Right ventricle myocardium inferior (tissue), 1 donor: ENCODE measurements around the gene PDSS2. TPM values are rescaled to one million over a fixed set of nuclear protein-coding genes. Genes with fewer than 3 reads are reported as not detected.

ENCODE experiments used
- ATAC-seq: fragments of 200-7000 bp; cut with Tn5 transposase; one replicate; pipeline ENCODE4 v1.9.1; 2020; ENCODE audit warnings: mild to moderate bottlenecking, moderate library complexity
- DNase-seq: peaks from one replicate; pipeline ENCODE4 v3.0.0; 2021; ENCODE audit errors: missing footprints
- intact Hi-C: fragments of 100-400 bp; cut with DNase I; formaldehyde crosslinking; loops from one replicate; pipeline ENCODE4 v1.11.0; 2022
- total RNA-seq: library from RNA; stranded (reverse); fragmentation: NEBNext Ultra II Directional; extraction: Animal tissue kit (Norgen Biotek cat#: 25700); gene quantifications from one replicate; pipeline ENCODE4 v1.2.1, GENCODE V29; 2021
- donor health status: DM: no; HTN: yes; CAD: no; lungs with severe emphysema.

PDSS2 gene
- total RNA-seq, 1 donor from 2014 or later = 15.6 TPM

- DNase-seq = no peak
- ATAC-seq = no peak
- intact Hi-C loops = no loop called here
These were observed 199.4 kb downstream of the PDSS2 start for GRCh38 chr6:107259951-107260350.

GRCh38 chr6:107248147-107248546 lies 211.2 kb downstream of the PDSS2 start:
- DNase-seq (no peak), ATAC-seq (no peak)
- intact Hi-C loops = no loop called here

- ATAC-seq (no peak), DNase-seq (no peak)
- intact Hi-C loops = no loop called here
These were observed 212.3 kb downstream of the PDSS2 start for GRCh38 chr6:107246972-107247615.

GRCh38 chr6:107246249-107246971 lies 213.0 kb downstream of the PDSS2 start:
- no peak for ATAC-seq
- intact Hi-C loops = no loop called here
- no peak for DNase-seq

- DNase-seq (no peak), ATAC-seq (no peak)
- intact Hi-C loops = no loop called here
These were observed 214.5 kb downstream of the PDSS2 start for GRCh38 chr6:107244742-107245480.

- ATAC-seq (no peak), DNase-seq (no peak)
- intact Hi-C loops = no loop called here
These were observed 215.2 kb downstream of the PDSS2 start for GRCh38 chr6:107244082-107244741.

GRCh38 chr6:107243471-107243870 lies 215.9 kb downstream of the PDSS2 start:
- ATAC-seq (no peak), DNase-seq (no peak)
- intact Hi-C loops = no loop called here

GRCh38 chr6:107237992-107238660 lies 221.2 kb downstream of the PDSS2 start:
- ATAC-seq (no peak), DNase-seq (no peak)
- intact Hi-C loops = no loop called here

GRCh38 chr6:107235511-107235910 lies 223.9 kb downstream of the PDSS2 start:
- intact Hi-C loops = no loop called here
- ATAC-seq = no peak
- no peak for DNase-seq

GRCh38 chr6:107235007-107235406 lies 224.4 kb downstream of the PDSS2 start:
- intact Hi-C loops = no loop called here
- ATAC-seq = no peak
- no peak for DNase-seq

- DNase-seq = no peak
- intact Hi-C loops = no loop called here
- ATAC-seq = no peak
These were observed 228.1 kb downstream of the PDSS2 start for GRCh38 chr6:107231243-107231642.

- ATAC-seq (no peak), DNase-seq (no peak)
- intact Hi-C loops = no loop called here
These were observed 228.9 kb downstream of the PDSS2 start for GRCh38 chr6:107230448-107230847.

- ATAC-seq (no peak), DNase-seq (no peak)
- intact Hi-C loops = no loop called here
These were observed 229.3 kb downstream of the PDSS2 start for GRCh38 chr6:107230024-107230423.

- intact Hi-C loops = no loop called here
- no peak for DNase-seq
- ATAC-seq = no peak
These were observed 230.6 kb downstream of the PDSS2 start for GRCh38 chr6:107228754-107229153.

- intact Hi-C loops = no loop called here
- ATAC-seq (no peak), DNase-seq (no peak)
These were observed 237.8 kb downstream of the PDSS2 start for GRCh38 chr6:107221519-107221918.

GRCh38 chr6:107219851-107220250 lies 239.5 kb downstream of the PDSS2 start:
- ATAC-seq (no peak), DNase-seq (no peak)
- intact Hi-C loops = no loop called here

- intact Hi-C loops = no loop called here
- no peak for DNase-seq
- no peak for ATAC-seq
These were observed 241.2 kb downstream of the PDSS2 start for GRCh38 chr6:107218142-107218541.

- intact Hi-C loops = no loop called here
- ATAC-seq = no peak
- no peak for DNase-seq
These were observed 242.1 kb downstream of the PDSS2 start for GRCh38 chr6:107217248-107217647.
